Suppressor macrophage (primary cell): Measurements from ENCODE around the gene MYOM1.
A peak's percentile ranks its signal among the peaks of the same experiment; 100 is the strongest.

ENCODE experiments used
- DNase-seq, 4 experiments: peaks; one replicate each; pipeline ENCODE4 v3.0.0-alpha.2; 2020 to 2022

Gene MYOM1

GRCh38 chr18:3115447-3116030 is 104.2 kb downstream of the MYOM1 start:
- no peak for DNase-seq

DNA sequence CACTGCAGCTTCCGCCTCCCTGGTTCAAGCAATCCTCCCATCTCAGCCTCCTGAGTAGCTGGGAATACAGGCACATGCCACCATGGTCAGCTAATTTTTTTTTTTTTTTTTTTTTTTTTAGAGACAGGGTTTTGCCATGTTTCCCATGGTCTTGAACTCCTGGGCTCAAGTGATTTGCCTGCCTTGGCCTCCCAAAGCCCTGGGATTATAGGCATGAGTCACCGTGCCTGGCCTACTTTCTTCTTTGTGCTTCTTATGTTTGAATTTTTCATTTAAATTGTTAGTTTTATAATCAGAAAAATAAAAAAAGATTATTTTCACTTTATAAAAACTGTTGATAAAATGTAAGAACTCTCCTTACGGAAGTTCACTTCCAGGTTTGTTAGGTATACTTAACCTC is 105.3 kb downstream of the MYOM1 start:
- no peak for DNase-seq

- DNase-seq = no peak
Observed at GRCh38 chr18:3114026-3114425, 105.7 kb downstream of the MYOM1 start.

- no peak for DNase-seq
Observed at GRCh38 chr18:3111523-3112240, 108.1 kb downstream of the MYOM1 start.

- DNase-seq = no peak
Observed at GRCh38 chr18:3110034-3110752, 109.6 kb downstream of the MYOM1 start.

DNA sequence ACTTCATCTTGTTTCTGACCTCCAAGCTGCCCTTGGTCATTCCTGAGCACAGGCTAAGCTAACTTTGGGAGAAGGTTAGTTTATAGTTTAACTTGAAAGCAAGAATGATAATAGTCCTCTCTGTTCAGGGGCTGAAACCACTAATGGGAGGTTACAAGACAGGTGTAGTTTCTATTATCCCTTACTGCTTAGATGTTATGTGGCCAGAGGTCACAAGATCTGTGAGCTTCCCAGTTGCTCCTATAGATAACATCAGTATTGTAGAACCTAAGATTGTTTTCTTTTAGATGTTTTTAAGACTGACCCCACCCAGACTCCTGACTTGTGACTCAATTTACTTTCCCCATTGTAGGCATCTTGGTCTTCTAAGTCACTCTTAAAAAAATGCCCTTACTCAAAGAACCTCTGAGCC is 112.0 kb downstream of the MYOM1 start:
- no peak for DNase-seq

GRCh38 chr18:3104190-3105054 is 115.3 kb downstream of the MYOM1 start:
- peak in 2 of 4 experiments; percentile 47 to 71 for DNase-seq

DNA sequence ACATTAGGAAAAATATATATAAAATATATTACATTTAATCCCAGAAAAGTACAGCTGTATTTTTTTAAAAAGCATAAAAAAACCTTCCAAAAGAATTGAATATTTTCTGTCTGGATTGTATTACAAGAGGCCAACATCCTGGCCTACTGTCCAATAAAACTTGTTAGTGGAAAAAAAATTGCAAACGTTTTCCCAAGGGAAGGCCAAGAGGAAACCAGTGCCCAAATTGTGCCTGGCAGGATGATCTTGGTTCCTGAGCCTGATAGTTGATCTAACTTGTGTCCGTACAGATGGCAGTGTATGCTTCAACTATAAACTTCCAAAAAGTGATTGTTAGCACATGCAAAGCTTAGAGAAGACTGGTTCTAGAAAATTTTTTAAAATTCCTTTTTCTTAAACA is 116.2 kb downstream of the MYOM1 start:
- DNase-seq = no peak

GRCh38 chr18:3102983-3103382 is 116.8 kb downstream of the MYOM1 start:
- DNase-seq = no peak

GRCh38 chr18:3100498-3101132 is 119.2 kb downstream of the MYOM1 start:
- DNase-seq = no peak

DNA sequence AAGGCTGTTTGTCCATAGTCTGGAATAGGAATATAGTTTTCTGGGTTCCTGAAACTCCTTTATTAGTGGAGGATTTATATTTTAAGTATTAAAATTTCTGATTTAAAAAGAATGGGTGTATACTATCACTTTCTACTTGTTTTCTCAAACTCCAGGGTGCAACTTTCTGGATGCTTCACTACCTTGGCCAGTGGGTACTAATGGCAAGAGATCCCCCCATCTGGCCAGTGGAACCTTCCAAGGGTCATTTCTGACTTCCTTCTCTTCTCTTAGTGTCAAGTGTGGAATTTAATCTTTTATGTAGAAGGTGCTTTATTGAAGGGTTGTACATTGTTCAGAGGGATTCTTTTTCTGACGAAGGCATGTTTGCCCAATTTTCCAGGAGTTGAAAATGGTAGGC is 120.4 kb downstream of the MYOM1 start:
- no peak for DNase-seq

DNA sequence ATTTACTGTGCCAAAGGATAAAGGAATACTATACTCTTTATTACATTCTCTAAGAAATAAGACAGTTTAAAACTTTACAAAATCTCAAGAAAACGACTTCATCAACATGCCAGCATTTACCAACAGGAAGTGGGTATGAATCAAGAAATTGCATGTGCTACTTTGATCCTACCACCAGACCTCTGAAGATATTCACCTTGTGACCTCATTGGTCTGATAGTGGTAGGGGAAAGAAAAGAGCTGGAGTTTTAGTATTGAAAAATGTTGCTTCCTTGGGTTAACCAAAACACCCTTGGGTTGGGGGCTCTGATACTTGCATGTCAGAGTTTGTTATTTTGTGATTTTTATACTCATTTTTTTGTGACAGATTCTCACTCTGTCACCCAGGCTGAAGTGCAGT is 122.7 kb downstream of the MYOM1 start:
- DNase-seq = no peak

- DNase-seq = no peak
Observed at GRCh38 chr18:3095921-3096320, 123.8 kb downstream of the MYOM1 start.

DNA sequence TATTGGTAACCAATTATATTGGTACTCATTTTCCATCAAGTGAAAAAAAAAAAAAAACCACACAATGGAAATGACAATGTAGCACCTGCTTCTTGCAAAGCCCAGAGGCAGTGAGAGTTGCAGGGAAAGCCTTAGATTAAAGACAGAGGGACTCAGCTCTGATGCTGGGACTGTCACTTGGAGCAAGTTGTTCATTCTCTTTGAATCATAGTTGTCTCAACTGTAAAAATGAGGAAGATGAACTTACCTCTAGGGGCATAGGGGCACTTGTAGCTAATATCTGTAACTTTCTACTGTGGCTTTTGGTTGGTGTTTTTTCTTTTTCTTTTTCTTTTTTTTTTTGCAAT is 125.5 kb downstream of the MYOM1 start:
- no peak for DNase-seq

- no peak for DNase-seq
Observed at GRCh38 chr18:3093624-3094337, 126.0 kb downstream of the MYOM1 start.

GRCh38 chr18:3092727-3093126 is 127.0 kb downstream of the MYOM1 start:
- DNase-seq = no peak

- DNase-seq = no peak
Observed at GRCh38 chr18:3089579-3089978, 130.2 kb downstream of the MYOM1 start.

DNA sequence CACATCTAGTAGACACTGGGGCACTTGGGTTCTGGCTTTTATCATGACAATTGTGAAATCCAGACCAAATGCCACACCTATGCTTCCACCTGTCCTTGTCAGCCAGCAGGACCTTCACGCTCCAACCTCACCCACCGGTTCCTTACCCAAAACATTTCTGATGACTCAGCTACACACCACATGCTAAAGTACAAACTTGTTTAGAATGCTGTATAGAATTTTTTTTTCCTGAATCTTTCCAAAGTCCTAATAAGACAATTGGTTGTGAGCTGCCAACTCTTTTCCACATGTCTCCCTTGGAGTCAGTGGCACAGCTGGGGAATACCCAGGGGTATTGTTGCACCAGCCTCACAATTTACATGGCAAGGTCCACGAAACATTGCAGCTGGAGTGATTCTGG is 131.3 kb downstream of the MYOM1 start:
- DNase-seq = no peak

- DNase-seq = no peak
Observed at GRCh38 chr18:3086871-3087270, 132.9 kb downstream of the MYOM1 start.

DNA sequence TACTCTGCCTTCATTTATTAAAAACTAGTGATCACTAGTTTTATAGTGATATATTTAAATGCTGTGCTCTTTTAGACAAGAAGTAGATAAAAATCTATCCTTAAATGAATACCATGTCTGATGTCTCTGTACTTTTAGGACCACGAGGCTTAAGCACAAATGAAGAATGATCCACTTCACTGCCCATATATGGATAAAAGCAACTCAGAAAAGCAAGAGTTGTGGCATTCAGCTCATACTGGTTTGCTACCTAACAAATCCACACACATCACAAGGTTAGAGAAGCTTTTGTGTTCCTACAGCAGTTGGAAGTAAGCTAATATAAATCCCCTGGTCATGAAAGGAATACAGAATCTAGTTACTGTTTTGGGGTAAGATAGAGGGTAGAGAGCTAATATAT is 134.2 kb downstream of the MYOM1 start:
- no peak for DNase-seq

DNA sequence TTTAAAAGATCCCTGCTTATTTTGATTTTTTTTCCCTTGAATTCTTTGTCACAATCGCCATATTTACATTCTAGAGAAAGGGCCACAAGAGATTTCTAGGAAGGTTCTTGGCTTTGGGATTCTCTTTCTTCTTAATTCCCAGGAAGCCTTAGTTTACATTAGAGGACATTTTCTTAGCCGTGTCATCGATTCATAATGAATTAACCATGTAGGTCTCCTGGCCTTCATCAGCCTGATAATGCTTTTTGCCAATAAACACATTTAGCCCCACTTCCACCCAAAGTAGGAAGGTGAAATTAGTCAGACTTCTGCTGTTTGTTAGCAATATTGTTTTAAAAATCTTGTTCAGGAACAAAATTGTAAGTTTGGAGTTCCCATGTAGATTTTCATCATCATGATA is 135.6 kb downstream of the MYOM1 start:
- no peak for DNase-seq

DNA sequence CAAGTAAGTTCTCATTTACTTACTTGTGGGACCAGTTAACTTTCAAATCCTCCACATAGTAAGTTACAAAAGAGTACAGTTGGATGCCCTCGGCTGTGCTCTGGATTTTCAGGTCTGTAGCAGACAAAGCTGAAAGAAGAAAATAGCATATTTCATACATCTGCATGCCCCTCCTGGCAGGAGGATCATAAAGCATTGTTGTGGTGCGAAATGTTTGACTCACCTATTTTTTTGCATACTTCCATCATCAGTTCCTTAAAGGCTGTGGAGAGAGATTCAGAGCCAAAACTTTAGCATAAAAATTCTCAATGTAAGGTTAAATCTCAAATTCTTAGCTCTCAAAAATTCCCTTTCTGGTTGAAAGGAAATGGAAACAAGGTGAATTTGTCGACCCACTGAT is 136.0 kb downstream of the MYOM1 start:
- no peak for DNase-seq
